GM21576 (cell line): ENCODE data around the gene SLC19A3.

ENCODE experiments used
- ATAC-seq: cut with Tn5 transposase; IDR thresholded peaks from one replicate; pipeline ENCODE4 v1.9.1; 2021; ENCODE audit warnings: mild to moderate bottlenecking, moderate library complexity; ENCODE audit not compliant: unreplicated experiment

Gene SLC19A3

DNA sequence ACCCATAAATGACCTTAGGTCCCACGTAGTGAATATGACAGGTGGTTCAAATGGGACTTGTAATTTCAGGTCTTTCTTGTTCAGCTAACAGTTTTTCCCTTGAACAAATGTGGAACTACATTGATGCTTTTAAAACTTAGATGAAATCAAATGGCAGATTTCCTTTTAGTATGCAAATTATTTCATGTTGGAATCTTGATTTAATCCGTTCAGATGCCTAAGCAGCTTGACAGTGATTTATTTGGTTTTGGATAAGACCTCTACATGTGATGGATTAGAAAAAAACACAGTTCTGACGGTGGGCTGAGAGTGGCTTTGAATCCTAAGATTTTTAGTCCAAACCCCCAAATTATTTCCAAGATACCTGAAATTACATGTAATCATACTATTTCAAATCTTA, 83.6 kb downstream of the SLC19A3 start:
- ATAC-seq: no peak
